GM18508 (cell line): ENCODE results near the gene DHRSX.
"Not testable (repeated sequence)": the region's sequence is repeated elsewhere in the genome, so short reads cannot be mapped to it uniquely, and the experiment has no call there.

Source experiments
- ATAC-seq: cut with Tn5 transposase; IDR thresholded peaks from one replicate; pipeline ENCODE4 v1.9.1; 2021; ENCODE audit warnings: moderate number of reproducible peaks; ENCODE audit not compliant: insufficient read depth, unreplicated experiment

DHRSX gene

GRCh38 chrX:2406891-2407518 lies 93.8 kb downstream of the DHRSX start:
- no peak for ATAC-seq

- ATAC-seq, result no peak
These were observed 96.0 kb downstream of the DHRSX start for GRCh38 chrX:2404776-2405175.

- no peak for ATAC-seq
These were observed 98.5 kb downstream of the DHRSX start for GRCh38 chrX:2402361-2402690.

- no peak for ATAC-seq
These were observed 99.0 kb downstream of the DHRSX start for GRCh38 chrX:2401590-2402360.

GRCh38 chrX:2401201-2401589 lies 99.6 kb downstream of the DHRSX start:
- ATAC-seq, result no peak

GRCh38 chrX:2398064-2398656 lies 102.6 kb downstream of the DHRSX start:
- no peak for ATAC-seq

GRCh38 chrX:2397229-2398063 lies 103.3 kb downstream of the DHRSX start:
- no peak for ATAC-seq

GRCh38 chrX:2395261-2395992 lies 105.3 kb downstream of the DHRSX start:
- ATAC-seq, result no peak

GRCh38 chrX:2391869-2392606 lies 108.7 kb downstream of the DHRSX start:
- ATAC-seq, result no peak

- no peak for ATAC-seq
These were observed 110.0 kb downstream of the DHRSX start for GRCh38 chrX:2390754-2391153.

- ATAC-seq, result not testable (repeated sequence)
These were observed 111.0 kb downstream of the DHRSX start for GRCh38 chrX:2389731-2390130.

GRCh38 chrX:2389324-2389723 lies 111.5 kb downstream of the DHRSX start:
- ATAC-seq, result no peak

- ATAC-seq, result no peak
These were observed 112.1 kb downstream of the DHRSX start for GRCh38 chrX:2388669-2389068.

- no peak for ATAC-seq
These were observed 113.0 kb downstream of the DHRSX start for GRCh38 chrX:2387614-2388239.

GRCh38 chrX:2385224-2385623 lies 115.6 kb downstream of the DHRSX start:
- ATAC-seq, result no peak

- no peak for ATAC-seq
These were observed 116.3 kb downstream of the DHRSX start for GRCh38 chrX:2384486-2384885.

GRCh38 chrX:2383735-2384134 lies 117.0 kb downstream of the DHRSX start:
- ATAC-seq, result no peak

- no peak for ATAC-seq
These were observed 117.6 kb downstream of the DHRSX start for GRCh38 chrX:2383144-2383543.

GRCh38 chrX:2382433-2383048 lies 118.2 kb downstream of the DHRSX start:
- not testable (repeated sequence) for ATAC-seq
